GM19397 (cell line): Measurements from ENCODE around the gene ERVK3-1.
"Not testable (repeated sequence)": the region's sequence is repeated elsewhere in the genome, so short reads cannot be mapped to it uniquely, and the experiment has no call there.

Source experiments
- ATAC-seq: cut with Tn5 transposase; IDR thresholded peaks from one replicate; pipeline ENCODE4 v1.9.1; 2021; ENCODE audit warnings: mild to moderate bottlenecking, moderate library complexity; ENCODE audit not compliant: unreplicated experiment

The ERVK3-1 gene

DNA sequence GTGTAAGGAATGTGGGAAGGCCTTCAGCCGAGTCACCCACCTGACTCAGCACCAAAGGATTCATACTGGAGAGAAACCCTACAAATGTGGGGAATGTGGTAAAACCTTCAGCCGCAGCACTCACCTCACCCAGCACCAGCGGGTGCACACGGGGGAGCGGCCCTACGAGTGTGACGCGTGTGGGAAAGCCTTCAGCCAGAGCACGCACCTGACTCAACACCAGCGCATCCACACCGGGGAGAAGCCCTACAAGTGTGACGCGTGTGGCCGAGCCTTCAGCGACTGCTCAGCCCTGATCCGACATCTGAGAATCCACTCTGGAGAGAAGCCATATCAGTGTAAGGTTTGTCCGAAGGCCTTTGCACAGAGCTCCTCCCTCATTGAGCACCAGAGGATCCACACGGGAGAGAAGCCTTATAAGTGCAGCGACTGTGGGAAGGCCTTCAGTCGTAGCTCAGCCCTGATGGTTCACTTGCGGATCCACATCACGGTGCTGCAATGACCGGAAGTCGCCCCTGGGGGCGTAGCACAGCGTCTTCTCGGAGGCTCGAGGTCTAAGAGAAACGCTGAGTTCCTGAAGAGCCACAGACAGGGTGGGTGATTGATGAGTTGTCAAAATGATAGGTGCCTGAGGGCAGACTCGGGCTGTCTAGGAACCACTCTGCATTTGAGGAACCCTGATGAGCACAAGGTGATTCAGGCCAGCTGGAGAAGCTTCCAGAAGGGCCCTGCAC is 33.8 kb downstream of the ERVK3-1 start:
- no peak for ATAC-seq

GRCh38 chr19:58345558-58345957 is 40.4 kb downstream of the ERVK3-1 start:
- ATAC-seq: no peak

DNA sequence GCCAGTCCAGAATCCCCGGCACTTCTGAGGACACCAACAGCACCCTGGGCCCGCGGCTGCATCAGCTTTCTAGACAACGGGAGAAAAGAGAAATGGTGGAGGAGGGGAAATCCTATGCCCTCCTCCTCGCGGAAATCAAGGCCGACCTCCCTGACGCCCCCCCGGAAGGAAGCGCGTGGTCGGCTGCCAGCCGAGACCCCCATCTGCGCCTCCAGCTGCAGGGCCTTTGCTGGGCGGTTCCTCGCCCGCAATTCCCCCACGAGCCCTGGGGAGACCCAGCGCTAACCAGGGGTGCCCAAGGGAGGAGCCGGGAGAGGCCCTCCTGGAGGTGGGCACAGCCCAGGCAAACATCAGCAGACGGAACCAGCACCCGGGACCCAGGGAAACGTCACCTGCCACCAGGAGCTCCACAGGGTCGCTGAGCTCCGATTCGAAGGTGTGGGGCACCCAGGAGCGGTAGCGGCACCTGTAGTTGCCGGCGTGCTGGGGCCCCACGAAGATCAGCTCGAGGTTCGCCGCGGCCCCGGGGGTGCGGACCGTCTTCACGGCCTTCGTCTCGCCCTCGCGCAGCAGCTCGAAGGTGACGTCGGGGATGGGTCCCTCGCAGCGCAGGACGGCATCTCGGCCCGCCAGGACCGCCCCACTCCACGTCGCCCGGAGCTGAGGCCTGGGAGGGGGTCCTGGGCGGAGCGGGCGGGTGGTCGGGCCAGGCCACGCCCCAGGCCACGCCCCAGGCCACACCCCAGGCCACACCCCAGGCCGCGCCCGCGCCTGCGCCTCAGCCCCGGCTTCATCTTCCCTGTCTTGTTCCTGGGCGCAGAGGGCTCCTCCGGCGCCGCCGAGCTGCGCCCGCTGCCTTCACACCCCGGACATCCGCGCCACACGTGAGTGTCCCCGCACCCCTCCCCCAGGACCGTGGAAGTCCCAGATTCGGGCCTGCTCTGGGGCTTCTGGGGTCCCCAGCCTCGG is 42.1 kb downstream of the ERVK3-1 start:
- peak; percentile 90 for ATAC-seq

GRCh38 chr19:58348080-58348479 is 42.9 kb downstream of the ERVK3-1 start:
- not testable (repeated sequence) for ATAC-seq

DNA sequence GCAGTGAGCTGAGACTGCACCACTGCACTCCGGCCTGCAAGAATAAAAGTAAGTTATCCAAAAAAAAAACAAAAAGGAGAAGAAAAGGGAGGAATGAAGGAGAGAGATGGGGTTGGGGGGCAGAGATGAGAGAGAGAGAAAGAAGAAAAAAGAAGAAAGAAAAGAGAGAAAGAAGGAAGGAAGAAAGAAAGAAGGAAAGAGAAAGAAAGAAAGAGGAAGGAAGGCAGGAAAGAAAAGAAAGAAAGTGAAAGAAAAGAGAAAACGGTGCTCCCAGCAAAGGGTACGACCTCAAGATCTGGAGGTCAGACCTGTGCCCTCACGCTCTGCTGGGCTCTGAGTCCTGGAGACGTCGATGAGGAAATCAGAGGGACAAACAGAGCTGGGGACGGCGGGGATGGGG is 44.4 kb downstream of the ERVK3-1 start:
- no peak for ATAC-seq

GRCh38 chr19:58350001-58350861 is 45.1 kb downstream of the ERVK3-1 start:
- no peak for ATAC-seq

DNA sequence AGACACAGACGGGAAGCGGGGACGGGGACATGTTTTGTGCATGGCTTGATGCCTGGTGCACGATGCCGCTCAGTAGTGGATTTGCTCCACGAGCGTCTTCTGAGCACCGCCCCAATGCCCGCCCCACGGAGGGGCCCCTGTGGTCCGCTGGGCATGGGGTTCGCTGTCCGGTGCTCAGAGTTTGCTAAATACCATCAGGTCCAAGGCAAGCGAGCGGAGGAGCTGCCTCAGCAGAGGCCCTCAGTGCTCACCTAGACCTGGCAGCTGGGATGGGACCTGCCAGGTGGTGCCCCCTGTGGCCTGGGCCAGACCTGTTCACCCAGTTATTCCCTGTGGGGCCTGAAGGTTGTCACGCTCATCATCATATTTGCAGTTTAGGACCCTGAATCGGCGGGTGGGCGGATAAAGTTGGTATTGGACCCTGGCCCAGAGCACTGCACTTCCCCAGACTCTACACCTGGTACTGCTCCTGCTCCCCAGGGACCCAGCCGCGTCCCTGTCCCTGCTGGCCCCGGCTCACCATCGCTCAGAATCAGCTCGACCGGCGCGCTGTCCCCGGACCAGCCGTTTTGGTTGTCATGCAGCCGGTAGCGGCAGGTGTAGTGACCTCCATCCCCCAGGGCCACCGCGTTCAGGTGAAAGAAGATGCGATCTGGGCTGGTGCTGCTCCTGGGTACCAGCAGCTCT is 45.8 kb downstream of the ERVK3-1 start:
- ATAC-seq: no peak

- ATAC-seq: no peak
Observed at GRCh38 chr19:58351558-58351878, 46.3 kb downstream of the ERVK3-1 start.

- ATAC-seq: no peak
Observed at GRCh38 chr19:58351990-58352755, 47.0 kb downstream of the ERVK3-1 start.

GRCh38 chr19:58352760-58353671 is 47.8 kb downstream of the ERVK3-1 start, which contains the start of gene A1BG:
TSS of gene A1BG (minus strand) at chr19:58353492. CDS start at chr19:58353437, 55 bp downstream.
- ATAC-seq: no peak

- no peak for ATAC-seq
Observed at GRCh38 chr19:58353717-58354477, 48.7 kb downstream of the ERVK3-1 start.

DNA sequence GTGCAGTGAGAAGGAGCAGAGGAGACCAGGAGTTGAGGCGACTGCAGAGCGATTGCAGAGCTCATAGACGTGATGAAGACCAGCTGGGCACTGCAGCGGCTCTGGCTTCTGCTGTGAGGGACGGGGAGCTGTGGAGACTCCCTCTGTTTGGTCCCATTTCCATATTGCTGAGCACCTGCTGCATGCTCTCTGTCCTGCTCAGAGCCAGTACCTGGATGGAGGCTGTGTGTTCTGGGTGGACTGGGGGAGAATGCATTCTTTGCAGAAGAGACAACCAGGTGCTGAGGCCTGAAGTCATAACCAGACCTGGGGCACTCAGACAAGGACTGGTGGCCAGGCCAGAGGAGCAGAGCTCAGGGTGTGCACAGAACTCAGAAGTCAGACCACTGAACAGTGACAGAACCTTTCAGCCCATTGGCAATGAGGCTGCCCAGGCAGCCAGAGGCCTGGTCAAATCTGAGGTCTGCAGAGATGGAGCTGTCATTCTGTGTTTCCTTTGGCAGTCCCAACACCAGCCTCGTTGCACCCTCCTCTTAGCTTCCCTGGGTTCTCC is 49.4 kb downstream of the ERVK3-1 start:
- ATAC-seq: no peak

- ATAC-seq: no peak
Observed at GRCh38 chr19:58355215-58355796, 50.1 kb downstream of the ERVK3-1 start.

DNA sequence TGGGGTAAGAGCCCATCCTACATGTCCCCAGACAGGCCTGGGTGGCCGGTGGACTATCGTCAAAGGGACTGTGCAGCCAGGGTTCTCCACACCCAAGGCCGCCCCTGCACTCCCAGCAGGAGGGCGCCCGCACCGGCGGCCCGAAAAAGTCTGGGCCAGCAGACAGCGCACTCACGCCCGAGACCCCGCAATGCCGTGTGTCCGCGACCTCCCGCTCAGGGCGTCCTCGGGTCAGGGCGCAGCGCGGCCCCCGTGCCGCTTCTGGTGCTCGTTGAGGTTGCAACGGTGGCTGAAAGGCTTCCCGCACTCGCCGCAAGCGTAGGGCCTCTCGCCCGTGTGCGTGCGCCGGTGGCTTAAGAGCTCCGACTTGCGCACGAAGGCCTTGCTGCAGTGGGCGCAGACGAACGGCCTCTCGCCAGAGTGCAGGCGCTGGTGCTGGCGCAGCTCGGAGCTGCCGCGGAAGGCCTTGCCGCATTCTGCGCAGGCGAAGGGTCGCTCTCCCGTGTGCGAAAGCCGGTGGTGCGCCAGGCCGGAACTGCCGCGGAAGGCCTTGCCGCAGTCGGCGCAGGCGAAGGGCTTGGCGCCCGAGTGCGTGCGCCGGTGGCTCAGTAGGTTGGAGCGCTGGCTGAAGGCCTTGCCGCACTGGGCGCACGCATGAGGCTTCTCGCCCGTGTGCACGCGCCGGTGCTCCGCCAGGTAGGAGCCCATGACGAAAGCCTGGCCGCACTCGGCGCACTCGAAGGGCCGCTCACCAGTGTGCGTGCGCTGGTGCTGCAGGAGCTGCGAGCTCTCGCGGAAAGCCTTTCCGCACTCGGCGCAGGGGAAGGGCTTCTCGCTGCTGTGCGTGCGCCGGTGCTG is 51.0 kb downstream of the ERVK3-1 start:
- ATAC-seq: no peak

GRCh38 chr19:58356766-58357480 is 51.7 kb downstream of the ERVK3-1 start:
- ATAC-seq: no peak
